ENCODE measurements around the gene ARL13B. TPM values are rescaled to one million over a fixed set of nuclear protein-coding genes. Genes with fewer than 3 reads are reported as not detected.

ARL13B gene
- total and polyA plus RNA-seq, 2 of the 13 experiments (the other 11 are each of a cell fraction or from before 2014, with no cell fraction given), result 2.2 to 9.6 TPM

DNA sequence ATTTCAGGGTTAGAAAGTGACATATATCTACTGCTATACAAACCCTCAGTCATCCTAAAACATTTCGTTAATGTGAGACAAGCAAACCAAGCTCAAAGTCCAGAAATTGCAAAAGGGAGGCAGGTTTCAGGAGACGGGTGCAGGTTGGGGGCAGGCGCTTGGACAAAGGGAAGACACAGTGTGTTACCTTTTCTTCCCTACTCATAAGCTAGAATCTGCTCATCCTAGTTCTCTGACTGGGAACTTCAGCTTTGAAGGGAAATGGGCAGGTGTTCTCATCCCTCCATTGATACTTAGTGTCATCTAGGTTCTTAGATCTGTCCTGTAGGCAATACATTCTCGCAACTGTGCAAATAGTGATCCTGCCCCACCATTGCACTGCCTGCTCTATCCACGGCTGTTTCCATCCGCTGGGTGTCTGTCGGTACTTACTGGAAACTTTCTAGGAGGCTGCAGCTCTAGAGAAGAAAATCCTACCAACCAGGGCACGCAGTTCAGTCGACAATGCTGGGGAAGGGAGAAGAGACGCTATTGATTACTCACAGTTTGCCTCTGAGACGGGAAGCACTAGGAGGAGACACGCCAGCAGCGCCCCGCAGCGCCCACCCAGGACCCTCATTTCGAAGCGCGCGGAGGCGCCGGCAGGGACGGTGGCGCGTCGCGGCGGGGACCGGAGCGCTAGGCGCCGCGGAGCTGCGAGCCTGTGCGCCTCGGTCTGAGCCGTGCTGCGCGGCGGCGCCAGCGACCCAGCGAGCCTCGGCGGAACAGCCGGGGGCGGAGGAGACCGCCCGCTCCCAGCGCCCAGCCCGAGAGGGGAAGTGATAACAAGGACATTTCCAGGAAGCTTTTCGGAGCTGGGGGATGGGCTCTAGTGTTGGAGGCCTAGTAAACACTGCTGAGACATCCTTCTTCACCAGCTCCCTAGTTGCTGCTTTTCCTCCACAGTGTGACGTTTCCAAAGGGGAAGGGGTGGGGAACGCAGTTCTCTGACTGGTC lies 6.5 kb upstream of the ARL13B start, which contains the start of gene PROS1 (continued):
- 0 out of 2 replicates have a peak, but pooled peaks have one; percentile 11 for TF ChIP-seq ZNF12 (CRISPR knock-in tag; IDR thresholded peaks at IDR 0.05)
- TF ChIP-seq CREM (IDR thresholded peaks at IDR 0.05), result peak; percentile 44; the same call in 1 of the 2 replicates
- TF ChIP-seq CREM (CRISPR knock-in tag; IDR thresholded peaks at IDR 0.05), result no peak
- 0 out of 2 replicates have a peak, but pooled peaks have one; percentile 53 for TF ChIP-seq CREBL2 (CRISPR knock-in tag; IDR thresholded peaks at IDR 0.05; ENCODE audit: borderline replicate concordance)
- 0 out of 2 replicates have a peak, but pooled peaks have one; percentile 52 for TF ChIP-seq ZNF749 (CRISPR knock-in tag; IDR thresholded peaks at IDR 0.05; ENCODE audit: borderline replicate concordance)
- peak; percentile 40; the same call in 1 of the 2 replicates for TF ChIP-seq ZNF646 (CRISPR knock-in tag; IDR thresholded peaks at IDR 0.05)
- TF ChIP-seq ZSCAN20 (CRISPR knock-in tag; IDR thresholded peaks at IDR 0.05; ENCODE audit: borderline replicate concordance), result peak; percentile 54; the same call in 1 of the 2 replicates
- TF ChIP-seq ZSCAN21 (CRISPR knock-in tag; IDR thresholded peaks at IDR 0.05; ENCODE audit: borderline replicate concordance), result 0 out of 2 replicates have a peak, but pooled peaks have one; percentile 54
- TF ChIP-seq, protein P1, sequence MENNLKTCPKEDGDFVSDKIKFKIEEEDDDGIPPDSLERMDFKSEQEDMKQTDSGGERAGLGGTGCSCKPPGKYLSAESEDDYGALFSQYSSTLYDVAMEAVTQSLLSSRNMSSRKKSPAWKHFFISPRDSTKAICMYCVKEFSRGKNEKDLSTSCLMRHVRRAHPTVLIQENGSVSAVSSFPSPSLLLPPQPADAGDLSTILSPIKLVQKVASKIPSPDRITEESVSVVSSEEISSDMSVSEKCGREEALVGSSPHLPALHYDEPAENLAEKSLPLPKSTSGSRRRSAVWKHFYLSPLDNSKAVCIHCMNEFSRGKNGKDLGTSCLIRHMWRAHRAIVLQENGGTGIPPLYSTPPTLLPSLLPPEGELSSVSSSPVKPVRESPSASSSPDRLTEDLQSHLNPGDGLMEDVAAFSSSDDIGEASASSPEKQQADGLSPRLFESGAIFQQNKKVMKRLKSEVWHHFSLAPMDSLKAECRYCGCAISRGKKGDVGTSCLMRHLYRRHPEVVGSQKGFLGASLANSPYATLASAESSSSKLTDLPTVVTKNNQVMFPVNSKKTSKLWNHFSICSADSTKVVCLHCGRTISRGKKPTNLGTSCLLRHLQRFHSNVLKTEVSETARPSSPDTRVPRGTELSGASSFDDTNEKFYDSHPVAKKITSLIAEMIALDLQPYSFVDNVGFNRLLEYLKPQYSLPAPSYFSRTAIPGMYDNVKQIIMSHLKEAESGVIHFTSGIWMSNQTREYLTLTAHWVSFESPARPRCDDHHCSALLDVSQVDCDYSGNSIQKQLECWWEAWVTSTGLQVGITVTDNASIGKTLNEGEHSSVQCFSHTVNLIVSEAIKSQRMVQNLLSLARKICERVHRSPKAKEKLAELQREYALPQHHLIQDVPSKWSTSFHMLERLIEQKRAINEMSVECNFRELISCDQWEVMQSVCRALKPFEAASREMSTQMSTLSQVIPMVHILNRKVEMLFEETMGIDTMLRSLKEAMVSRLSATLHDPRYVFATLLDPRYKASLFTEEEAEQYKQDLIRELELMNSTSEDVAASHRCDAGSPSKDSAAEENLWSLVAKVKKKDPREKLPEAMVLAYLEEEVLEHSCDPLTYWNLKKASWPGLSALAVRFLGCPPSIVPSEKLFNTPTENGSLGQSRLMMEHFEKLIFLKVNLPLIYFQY (CRISPR knock-in tag; IDR thresholded peaks at IDR 0.05; ENCODE audit: borderline replicate concordance), result no peak; the same call in 1 of the 2 replicates
- TF ChIP-seq HMG20A (CRISPR knock-in tag; IDR thresholded peaks at IDR 0.05; ENCODE audit: borderline replicate concordance), result peak; percentile 39; the same call in 1 of the 2 replicates
- peak; percentile 65 for TF ChIP-seq PHF8 (CRISPR knock-in tag; IDR thresholded peaks at IDR 0.05)
- TF ChIP-seq ZNF670 (CRISPR knock-in tag; IDR thresholded peaks at IDR 0.05; ENCODE audit: borderline replicate concordance), result peak; percentile 82; the same call in 1 of the 2 replicates
- TF ChIP-seq EP300 (IDR thresholded peaks at IDR 0.05; ENCODE audit: low read depth in 2 of 2, low read length in 2 of 2), result peak in 1 of 2 experiments; percentile 1; a peak in 1 of 4 replicates
- TF ChIP-seq EP300 (CRISPR knock-in tag; IDR thresholded peaks at IDR 0.05; ENCODE audit: borderline replicate concordance), result peak; percentile 35; the same call in 1 of the 2 replicates
- TF ChIP-seq GABPA (IDR thresholded peaks at IDR 0.05; ENCODE audit: low read depth, low read length), result no peak
- TF ChIP-seq GABPA (CRISPR knock-in tag; IDR thresholded peaks at IDR 0.05; ENCODE audit: low read depth), result peak; percentile 56
- TF ChIP-seq MYNN (CRISPR knock-in tag; IDR thresholded peaks at IDR 0.05; ENCODE audit: low read depth), result no peak
